Measurements from ENCODE around the gene VASH2. TPM values are rescaled to one million over a fixed set of nuclear protein-coding genes. Genes with fewer than 3 reads are reported as not detected.

The VASH2 gene
- polyA plus RNA-seq, 1 donor from 2014 or later, result 65.2 TPM

DNA sequence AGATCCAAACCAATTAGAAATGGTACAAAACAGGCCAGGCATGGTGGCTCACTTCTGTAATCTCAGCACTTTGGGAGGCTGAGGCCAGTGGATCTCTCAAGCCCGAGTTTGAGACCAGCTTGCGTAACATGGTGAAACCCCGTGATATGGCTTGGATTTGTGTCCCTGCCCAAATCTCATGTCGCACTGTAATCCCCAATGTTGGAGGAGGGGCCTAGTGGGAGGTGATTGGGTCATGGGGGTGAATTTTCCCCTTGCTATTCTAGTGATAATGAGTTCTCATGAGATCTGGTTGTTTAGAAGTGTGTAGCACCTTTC, 7.0 kb upstream of the VASH2 start:
- TF ChIP-seq POLR2AphosphoS5 (IDR thresholded peaks at IDR 0.05) (no peak), TAF1 (IDR thresholded peaks at IDR 0.05; ENCODE audit: low read depth) (no peak)
- TF ChIP-seq, protein P1, sequence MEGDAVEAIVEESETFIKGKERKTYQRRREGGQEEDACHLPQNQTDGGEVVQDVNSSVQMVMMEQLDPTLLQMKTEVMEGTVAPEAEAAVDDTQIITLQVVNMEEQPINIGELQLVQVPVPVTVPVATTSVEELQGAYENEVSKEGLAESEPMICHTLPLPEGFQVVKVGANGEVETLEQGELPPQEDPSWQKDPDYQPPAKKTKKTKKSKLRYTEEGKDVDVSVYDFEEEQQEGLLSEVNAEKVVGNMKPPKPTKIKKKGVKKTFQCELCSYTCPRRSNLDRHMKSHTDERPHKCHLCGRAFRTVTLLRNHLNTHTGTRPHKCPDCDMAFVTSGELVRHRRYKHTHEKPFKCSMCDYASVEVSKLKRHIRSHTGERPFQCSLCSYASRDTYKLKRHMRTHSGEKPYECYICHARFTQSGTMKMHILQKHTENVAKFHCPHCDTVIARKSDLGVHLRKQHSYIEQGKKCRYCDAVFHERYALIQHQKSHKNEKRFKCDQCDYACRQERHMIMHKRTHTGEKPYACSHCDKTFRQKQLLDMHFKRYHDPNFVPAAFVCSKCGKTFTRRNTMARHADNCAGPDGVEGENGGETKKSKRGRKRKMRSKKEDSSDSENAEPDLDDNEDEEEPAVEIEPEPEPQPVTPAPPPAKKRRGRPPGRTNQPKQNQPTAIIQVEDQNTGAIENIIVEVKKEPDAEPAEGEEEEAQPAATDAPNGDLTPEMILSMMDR (IDR thresholded peaks at IDR 0.05; ENCODE audit: poor library complexity, severe bottlenecking), result no peak
- no peaks in the 10 kb centered on the region for H3K27me3 ChIP-seq (ENCODE audit: insufficient read depth, low read depth, low read length)
- H3K9ac ChIP-seq (ENCODE audit: low read length), result no peak overlapping the region
- no peaks in the 10 kb centered on the region for H3F3A ChIP-seq (ENCODE audit: insufficient read depth, low read length, poor library complexity, severe bottlenecking)
- H3K4me2 ChIP-seq (ENCODE audit: low read length), result no peak overlapping the region
- H3K36me3 ChIP-seq (ENCODE audit: insufficient read depth, low read length), result no peaks in the 10 kb centered on the region
- no peak overlapping the region for H3K4me3 ChIP-seq (ENCODE audit: low read length)
- H4K20me1 ChIP-seq (ENCODE audit: insufficient read depth), result no peaks in the 10 kb centered on the region
- H3K27ac ChIP-seq (ENCODE audit: low read length), result no peak overlapping the region
- H3K9me3 ChIP-seq (ENCODE audit: low read length), result peaks cover 6% of the 10 kb centered on the region
- H2AFZ ChIP-seq (ENCODE audit: low read depth, low read length), result no peak overlapping the region
- H3K9me2 ChIP-seq (ENCODE audit: insufficient read depth, low read length), result no peaks in the 10 kb centered on the region
- H3K79me2 ChIP-seq (replicated peaks; ENCODE audit: insufficient read depth, low read length), result no peaks in the 10 kb centered on the region

DNA sequence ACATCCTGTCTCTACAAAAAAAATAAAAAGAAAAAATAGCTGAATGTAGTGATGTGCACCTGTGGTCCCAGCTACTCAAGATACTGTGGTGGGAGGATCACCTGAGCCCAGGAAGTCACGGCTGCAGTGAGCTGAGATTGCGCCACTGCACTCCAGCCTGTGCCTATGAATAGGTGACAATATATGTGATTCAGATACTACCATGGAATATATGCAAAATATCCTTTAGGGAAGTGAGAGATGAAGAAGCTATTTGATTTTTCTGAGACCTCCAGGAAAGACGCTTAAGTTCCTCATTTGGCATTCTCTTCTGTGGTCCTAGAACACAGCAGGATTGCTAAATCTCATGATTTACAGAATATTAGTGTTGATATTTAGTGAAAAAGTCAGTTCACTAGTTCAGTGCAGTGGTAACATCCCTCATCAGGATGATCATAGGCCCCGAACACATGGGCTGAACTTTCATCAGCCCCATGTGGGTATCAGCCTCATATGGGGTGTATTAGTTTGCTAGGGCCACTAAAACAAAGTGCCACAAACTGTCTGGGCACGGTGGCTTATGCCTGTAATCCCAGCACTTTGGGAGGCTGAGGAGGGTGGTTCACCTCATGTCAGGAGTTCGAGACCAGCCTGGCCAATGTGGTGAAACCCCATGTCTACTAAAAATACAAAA, 6.0 kb upstream of the VASH2 start:
- H3K79me2 ChIP-seq (replicated peaks; ENCODE audit: insufficient read depth, low read length), result no peaks in the 10 kb centered on the region
- no peak overlapping the region for H3K27ac ChIP-seq (ENCODE audit: low read length)
- no peak overlapping the region for H3K4me2 ChIP-seq (ENCODE audit: low read length)
- peaks cover under 1% of the 10 kb centered on the region for H3K27me3 ChIP-seq (ENCODE audit: insufficient read depth, low read depth, low read length)
- no peaks in the 10 kb centered on the region for H3K36me3 ChIP-seq (ENCODE audit: insufficient read depth, low read length)
- no peaks in the 10 kb centered on the region for H3K9me2 ChIP-seq (ENCODE audit: insufficient read depth, low read length)
- no peaks in the 10 kb centered on the region for H3F3A ChIP-seq (ENCODE audit: insufficient read depth, low read length, poor library complexity, severe bottlenecking)
- no peak overlapping the region for H3K9ac ChIP-seq (ENCODE audit: low read length)
- no peak overlapping the region for H2AFZ ChIP-seq (ENCODE audit: low read depth, low read length)
- H3K4me3 ChIP-seq (ENCODE audit: low read length), result no peak overlapping the region
- no peaks in the 10 kb centered on the region for H4K20me1 ChIP-seq (ENCODE audit: insufficient read depth)
- no peak for TF ChIP-seq MXI1 (conservative IDR thresholded peaks at IDR 0.05; ENCODE audit: poor library complexity, severe bottlenecking)
- no peak for TF ChIP-seq EP300 (conservative IDR thresholded peaks at IDR 0.05; ENCODE audit: poor library complexity, severe bottlenecking)
- TF ChIP-seq, protein P1 (IDR thresholded peaks at IDR 0.05; ENCODE audit: poor library complexity, severe bottlenecking), result no peak
- no peak for TF ChIP-seq TAF1 (IDR thresholded peaks at IDR 0.05; ENCODE audit: low read depth)
- TF ChIP-seq, protein P2, sequence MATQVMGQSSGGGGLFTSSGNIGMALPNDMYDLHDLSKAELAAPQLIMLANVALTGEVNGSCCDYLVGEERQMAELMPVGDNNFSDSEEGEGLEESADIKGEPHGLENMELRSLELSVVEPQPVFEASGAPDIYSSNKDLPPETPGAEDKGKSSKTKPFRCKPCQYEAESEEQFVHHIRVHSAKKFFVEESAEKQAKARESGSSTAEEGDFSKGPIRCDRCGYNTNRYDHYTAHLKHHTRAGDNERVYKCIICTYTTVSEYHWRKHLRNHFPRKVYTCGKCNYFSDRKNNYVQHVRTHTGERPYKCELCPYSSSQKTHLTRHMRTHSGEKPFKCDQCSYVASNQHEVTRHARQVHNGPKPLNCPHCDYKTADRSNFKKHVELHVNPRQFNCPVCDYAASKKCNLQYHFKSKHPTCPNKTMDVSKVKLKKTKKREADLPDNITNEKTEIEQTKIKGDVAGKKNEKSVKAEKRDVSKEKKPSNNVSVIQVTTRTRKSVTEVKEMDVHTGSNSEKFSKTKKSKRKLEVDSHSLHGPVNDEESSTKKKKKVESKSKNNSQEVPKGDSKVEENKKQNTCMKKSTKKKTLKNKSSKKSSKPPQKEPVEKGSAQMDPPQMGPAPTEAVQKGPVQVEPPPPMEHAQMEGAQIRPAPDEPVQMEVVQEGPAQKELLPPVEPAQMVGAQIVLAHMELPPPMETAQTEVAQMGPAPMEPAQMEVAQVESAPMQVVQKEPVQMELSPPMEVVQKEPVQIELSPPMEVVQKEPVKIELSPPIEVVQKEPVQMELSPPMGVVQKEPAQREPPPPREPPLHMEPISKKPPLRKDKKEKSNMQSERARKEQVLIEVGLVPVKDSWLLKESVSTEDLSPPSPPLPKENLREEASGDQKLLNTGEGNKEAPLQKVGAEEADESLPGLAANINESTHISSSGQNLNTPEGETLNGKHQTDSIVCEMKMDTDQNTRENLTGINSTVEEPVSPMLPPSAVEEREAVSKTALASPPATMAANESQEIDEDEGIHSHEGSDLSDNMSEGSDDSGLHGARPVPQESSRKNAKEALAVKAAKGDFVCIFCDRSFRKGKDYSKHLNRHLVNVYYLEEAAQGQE (IDR thresholded peaks at IDR 0.05; ENCODE audit: borderline replicate concordance), result no peak
- no peak for TF ChIP-seq SMC3 (conservative IDR thresholded peaks at IDR 0.05; ENCODE audit: poor library complexity)
- TF ChIP-seq RAD21 (conservative IDR thresholded peaks at IDR 0.05), result no peak
- no peak for TF ChIP-seq POLR2AphosphoS5 (IDR thresholded peaks at IDR 0.05)
- no peak for TF ChIP-seq EZH2 (IDR thresholded peaks at IDR 0.05; ENCODE audit: borderline replicate concordance, insufficient read depth, low read length, poor library complexity, severe bottlenecking)
- peaks cover 6% of the 10 kb centered on the region for H3K9me3 ChIP-seq (ENCODE audit: low read length)
